ENCODE measurements around the gene KCNAB1.
"Not testable (repeated sequence)": the region's sequence is repeated elsewhere in the genome, so short reads cannot be mapped to it uniquely, and the experiment has no call there.

Gene KCNAB1

DNA sequence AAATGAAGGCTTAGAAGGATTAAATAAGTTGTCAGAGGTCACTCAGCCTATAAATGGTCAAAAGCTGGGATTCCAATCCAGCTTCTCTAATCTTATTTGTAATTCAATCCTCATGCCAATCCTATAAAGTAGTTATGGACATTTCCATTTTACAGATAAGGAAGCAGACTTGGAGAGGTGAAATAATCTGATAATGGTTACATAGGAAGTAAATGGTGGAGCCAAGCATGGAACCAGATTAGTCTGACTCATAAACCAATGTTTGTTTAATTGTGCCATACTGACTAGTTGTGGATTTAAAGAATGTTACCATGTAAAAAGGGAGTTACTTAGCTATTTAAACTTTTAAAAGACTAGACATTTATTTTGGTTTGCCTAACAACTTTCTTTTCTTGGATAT, 59.7 kb downstream of the KCNAB1 start:
- no peak for DNase-seq

DNA sequence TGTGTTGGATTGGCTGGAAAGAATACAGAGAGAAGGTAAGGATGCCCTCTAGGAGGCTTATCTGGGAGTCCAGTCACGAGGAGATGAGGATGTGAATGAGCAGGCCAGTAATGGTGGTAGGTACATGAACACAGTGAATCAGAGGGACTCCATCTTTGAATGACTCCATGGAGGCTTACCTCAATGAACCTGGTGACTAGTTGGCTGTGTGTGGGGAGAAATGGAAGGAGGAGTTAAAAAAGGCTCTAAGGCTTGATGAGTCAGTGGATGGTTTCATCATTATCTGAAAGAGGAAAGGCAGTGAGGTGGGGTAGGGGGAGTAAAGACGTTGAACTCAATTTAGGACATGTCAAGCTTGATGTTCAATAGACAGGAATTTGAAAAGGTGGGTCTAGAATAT, 61.1 kb downstream of the KCNAB1 start:
- peak in 1 of 2 donors; percentile 27 for DNase-seq

DNA sequence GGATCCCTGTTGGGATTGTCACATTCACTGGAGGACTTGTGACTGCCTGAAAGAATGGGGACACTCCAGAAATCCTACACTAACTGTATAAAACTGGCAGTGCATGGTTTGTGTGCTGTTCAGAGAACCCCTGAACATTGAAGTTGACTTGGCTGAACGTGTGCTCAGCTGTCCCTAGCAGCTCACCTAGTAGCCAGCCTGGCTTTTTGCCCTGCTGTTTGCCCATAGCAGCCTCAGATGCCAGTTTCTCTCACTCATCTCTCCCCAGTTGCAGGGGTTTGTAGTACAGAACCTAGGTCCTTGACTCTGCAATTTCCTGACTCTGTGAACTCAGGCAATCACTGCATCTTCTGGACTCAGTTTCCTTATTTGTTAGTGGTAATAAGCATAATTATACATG, 63.0 kb downstream of the KCNAB1 start:
- DNase-seq = no peak

DNA sequence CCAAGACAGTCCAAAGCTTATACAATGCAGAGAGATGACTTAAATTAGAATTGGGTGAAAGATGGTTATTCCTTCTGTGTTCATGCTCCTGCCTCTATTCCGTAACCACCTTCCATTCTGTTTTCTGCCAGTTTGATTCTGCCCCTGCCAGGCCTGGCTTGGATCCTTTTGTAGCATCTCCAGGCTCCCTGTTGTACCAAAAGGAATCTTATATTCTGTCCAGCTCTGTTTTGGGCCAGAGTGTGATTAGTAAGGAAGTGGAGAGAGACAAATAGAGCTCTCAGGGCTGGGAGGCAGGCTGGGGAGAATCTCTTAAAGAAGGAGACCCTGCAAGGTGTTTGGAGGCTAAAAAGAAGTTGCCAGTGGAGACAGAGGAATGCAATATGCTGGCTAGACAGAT, 63.8 kb downstream of the KCNAB1 start:
- DNase-seq = no peak

DNA sequence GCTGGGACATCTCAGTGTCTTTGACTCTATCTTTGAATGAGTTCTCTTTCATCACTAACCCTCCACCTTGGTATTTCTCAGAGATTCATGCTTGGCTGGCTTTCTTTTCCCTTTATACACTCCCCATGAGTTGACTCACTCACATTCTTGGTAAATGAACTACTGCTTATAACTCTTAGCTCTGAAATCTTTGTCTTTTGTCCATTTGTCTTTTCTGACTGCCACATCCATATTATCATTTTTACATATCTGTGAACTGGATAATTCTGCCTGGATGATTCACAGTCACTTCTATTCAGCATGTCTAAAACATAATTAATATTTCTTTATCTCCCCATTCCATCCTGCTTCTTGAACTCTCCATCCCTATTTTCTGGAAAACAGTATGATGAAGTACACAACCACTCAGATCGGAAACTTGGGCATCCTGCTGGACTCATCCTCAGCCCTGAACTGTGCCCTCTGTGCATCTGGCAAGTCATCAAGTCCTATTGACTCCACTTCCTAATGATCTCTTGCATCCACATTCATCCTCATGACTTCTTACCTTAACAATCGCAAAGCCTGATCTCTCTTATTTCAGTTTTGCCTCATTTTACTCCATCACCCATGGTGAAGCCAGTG, 66.9 kb downstream of the KCNAB1 start:
- no peak for DNase-seq

DNA sequence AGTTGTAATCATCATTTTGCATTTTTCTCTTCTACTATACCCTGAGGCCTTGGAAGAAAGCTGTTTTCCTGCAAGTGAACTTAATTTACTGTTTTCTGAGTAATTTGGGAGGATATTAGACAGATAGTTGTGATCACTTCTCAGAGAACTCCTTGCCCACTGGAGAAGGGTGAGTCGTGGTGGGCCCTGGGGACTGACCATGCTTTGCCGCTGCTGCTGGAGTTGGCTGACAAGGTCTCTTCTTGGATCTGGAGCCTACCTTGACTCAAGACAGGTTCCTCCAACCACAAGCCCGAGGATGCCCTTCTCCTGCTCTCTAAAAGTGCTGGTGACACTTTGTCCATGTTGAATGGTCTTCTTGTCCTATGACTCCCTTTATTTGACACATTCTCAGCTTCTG, 68.4 kb downstream of the KCNAB1 start:
- no peak for DNase-seq

DNA sequence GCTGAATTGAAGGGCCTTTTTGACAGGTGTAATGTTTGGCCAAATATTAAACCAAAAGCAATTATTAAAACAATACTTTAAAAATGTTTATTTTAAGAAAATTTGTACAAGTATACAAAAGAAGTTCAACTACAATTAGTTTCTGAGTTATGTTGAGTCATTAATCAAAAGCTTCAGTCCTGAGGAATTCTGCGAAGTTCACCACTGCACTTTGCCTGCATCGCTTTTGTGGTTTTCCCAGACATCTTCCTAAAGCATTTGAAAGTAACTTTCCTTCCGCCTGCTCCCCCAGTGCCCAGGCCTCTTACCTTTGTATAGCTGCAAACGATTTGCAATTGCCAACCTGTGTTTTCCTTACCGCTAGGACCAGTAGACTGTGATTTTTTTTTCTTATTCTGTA, 69.5 kb downstream of the KCNAB1 start:
- DNase-seq = no peak

DNA sequence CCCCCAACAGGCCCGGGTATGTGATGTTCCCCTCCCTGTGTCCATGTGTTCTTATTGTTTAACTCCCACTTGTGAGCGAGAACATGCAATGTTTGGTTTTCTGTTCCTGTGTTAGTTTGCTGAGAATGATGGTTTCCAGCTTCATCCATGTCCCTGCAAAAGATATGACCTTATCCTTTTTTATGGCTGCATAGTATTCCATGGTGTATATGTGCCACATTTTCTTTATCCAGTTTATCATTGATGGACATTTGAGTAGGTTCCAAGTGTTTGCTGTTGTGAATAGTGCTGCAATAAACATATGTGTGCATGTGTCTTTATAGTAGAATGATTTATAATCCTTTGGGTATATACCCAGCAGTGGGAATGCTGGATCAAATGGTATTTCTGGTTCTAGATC, 74.6 kb downstream of the KCNAB1 start:
- not testable (repeated sequence) for DNase-seq

DNA sequence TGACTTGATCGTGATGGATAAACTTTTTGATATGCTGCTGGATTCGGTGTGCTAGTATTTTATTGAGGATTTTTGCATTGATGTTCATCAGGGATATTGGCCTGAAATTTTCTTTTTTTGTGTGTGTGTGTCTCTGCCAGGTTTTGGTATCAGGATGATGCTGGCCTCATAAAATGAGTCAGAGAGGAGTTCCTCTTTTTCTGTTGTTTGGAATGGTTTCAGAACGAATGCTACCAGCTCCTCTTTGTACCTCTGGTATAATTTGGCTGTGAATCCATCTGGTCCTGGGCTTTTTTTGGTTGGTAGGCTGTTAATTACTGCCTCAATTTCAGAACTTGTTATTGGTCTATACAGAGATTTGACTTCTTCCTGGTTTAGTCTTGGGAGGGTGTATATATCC, 76.8 kb downstream of the KCNAB1 start:
- not testable (repeated sequence) for DNase-seq

DNA sequence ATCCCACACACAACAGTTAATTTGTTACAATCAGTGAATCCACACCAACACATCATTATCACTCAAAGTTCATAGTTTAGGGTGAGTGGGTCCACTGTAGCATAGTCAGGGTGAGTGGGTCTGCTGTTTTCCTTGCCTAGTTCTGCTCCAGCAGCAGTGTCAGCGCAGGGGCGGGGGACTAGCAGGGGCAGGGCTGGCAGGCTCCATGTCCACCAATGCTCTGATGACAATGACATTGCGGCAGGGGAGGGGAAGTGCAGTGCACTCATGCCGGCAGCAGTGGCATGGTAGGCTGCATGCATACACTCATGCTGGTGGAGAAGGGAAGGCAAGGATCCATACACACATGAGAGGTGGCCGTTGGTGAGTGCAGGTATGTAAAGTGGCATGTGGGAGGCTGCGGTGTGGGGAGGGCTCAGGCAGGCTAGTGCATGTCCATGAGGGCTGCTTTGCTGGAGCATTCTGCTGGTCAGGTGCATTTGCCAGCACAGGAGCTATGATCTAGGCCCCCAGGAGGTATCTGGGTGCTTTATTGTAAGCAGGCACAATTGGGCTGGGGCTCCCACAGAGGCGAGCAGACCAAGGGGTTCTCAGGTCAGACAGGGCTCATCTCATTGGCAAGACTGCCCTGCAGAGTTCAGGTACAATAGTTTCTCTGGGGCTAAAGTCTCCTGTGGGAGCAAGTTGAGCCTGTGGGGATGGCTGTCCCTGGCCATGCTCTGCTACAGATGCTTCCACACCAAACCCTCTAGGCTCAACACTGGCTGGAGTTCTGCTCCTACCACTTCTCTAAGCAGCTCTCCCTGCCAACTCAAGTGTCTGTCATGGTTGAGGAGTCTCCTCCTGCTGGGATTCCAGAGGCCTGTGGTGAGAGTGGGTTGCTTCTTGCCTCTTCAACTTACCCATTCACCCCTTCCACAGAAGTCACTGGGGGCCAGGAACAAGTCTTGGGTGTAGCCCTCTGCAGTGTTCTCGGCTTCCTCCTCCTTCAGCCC, 81.3 kb downstream of the KCNAB1 start:
- no peak for DNase-seq

DNA sequence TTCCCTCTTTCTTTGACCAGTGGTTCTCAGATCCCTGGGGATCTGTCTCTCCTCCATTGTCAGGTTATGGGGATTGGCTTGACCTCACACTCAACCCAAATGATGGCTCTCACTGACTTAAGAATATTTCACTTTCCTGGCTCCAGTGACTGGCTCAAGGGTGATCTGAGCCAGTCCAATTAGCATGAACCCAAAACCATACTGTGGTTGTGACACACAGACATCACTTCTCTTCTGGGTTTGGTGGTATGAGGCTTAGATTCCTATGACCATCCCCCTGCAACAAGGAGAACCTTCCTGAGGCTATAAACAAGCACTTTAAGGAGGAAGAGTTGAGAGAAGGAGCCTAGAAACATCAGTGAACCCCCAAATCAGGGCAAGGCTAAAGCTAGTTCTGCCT, 85.8 kb downstream of the KCNAB1 start:
- no peak for DNase-seq

DNA sequence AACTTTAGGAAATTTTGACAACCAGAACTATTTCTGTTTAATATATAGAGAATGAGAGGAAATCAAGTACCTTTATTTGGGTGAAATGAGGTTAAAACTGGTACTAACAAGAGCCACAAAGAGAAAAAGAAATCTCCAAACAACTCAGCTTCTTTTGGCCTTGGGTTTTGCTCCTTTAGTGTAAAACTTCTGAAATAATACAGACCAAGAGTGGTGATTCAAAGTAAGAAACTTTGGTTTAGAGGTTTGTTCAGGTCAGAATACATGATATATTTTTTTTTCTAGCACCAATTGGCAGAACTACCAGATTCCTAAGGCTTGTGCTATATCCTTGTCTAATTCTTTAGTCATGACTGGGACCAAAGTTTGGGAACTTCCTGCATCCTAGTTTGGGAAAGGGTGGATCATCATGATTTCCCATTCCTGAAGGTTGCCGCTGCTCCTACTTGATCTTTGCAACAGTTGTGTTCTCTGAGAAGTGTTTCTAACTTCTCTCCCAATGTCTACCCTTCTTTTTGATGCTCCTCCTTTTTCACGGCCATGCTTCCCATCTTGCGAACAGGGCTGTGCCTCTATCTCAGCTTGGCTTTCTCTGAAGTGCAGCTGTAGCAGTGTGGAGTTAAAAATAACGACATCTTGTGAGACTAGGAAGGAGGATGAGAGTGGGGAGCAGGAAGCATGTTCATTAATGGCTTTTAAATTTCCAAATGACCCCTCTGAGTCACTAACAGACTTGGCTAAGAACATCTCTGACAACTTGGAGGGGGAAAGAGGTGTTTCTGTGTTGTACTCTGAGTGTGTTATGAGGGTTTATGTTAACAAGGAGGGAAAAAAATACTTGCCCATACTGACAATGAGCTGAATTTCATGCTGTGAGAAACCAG, 87.7 kb downstream of the KCNAB1 start:
- no peak for DNase-seq

DNA sequence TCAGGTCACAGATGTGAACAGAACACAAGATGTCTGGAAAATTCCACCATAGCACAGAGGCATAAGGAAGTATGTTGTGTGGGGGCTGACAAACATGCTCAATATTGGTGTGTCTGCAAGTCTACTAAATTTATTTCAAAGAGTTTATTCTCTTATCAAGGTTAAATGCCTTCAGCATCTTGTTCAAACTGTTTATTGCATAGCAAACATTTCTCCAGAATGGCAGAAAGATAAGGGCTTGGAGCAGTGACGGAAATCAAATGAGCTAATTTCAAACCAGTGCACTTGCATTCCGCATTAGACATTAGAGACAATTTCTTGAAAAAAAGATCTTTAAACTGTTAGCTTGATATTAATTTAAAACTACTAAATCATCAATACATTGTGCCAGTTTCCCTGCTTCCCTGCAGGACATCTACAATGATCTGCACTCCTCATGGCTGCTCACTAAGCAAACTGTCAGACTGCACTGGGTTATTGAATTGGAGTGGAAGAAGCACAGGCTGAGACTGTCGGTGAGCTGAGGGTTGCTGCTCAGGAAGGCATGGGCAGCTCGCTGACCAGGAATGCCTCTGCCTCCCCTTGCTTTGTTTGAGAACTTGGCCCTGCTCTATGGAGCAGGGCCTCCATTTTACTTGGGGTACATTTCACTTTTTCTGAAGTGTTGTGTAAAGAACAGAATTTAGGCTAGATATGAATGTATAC, 89.4 kb downstream of the KCNAB1 start:
- DNase-seq = no peak

DNA sequence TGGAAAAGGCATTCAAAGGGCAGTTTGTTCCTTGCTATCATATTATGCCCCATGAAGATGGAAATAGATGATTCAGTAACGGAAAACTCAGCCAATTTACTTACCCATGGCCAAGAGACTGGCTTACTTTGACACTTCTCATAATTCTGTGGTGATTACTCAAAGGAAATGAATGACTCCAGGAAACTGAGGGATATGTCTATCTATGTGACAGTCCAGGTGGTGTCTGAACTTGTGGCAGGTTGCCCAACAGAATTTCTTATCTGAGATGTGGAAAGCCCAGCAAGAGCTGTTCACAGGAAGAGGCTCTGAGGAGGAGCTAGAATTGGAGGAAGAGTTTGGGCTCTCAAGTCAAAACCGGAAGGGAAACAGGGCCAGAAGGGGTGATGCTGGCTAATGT, 91.2 kb downstream of the KCNAB1 start:
- no peak for DNase-seq

DNA sequence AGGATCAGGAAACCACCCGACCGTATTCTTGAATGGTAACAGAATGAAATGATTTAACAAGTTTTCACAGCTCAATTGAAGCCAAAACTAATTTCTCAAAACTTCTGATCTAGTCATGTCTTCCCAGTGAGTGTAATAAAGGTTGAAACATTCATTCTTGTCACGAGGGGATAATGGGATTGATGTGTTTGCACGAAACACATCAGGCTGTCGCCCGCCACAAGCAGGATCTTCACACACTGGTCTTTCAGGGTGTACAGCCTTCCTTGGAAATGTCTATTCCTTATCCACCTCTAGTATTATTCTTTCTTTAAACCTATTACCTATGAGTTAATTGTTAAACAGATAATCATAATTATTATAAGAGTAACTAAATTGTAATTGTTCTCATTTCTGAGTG, 94.3 kb downstream of the KCNAB1 start:
- DNase-seq = no peak

DNA sequence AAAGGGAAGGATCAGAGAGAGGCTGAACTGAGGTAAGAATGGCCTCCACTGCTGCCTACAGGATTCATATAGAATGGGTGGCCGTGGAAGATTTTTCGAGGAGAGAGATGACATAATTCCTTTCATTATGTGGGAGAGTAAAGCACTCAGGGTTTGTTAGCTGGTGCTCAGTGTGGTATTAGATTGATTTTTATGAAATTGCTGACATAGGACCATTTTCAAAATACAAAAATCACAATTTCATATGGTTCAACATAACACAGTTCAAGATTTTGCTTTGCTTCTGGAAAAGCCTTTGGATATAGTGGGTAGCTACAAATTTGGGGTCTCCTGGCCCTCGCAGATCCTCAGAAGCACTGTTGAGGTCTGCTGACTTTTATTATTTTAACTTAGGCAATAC, 95.4 kb downstream of the KCNAB1 start:
- no peak for DNase-seq

DNA sequence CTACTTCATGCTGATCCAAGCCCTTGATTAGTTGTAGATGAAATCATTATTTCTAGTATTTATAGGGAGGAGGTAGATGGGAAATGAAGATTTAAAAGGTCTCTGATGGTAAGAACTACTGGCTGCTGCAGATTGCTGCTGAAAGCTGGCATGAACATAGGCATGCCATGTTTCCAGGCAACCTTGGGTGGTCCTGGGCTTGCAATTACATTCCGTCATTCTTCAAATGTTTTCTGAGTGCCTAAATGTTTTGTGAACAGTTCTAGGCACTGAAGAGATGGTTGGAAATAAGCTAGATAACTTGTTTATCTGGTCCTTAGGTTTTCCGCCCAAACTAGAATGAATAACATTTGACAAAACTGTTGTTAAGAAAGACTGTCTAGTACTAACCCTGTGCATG, 95.8 kb downstream of the KCNAB1 start:
- DNase-seq = no peak

DNA sequence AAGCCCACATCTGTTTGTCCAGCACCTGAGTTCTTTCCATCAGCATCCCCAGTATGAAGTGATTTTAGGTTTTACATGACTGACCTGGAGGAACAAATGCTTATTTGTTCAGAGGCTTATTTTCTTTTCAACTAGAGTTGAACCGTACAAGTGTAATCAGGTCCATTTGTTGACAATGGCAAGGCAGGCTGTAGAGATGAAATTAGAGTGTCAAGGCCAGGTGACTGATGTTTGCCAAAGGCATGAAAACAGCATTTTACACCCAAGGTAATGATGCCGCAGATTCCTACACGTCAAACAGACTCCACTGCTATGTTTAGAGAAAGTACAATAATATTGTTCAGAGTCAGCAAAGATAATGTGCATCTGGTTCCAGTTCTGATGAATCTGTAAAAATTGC, 96.5 kb downstream of the KCNAB1 start:
- DNase-seq = no peak

DNA sequence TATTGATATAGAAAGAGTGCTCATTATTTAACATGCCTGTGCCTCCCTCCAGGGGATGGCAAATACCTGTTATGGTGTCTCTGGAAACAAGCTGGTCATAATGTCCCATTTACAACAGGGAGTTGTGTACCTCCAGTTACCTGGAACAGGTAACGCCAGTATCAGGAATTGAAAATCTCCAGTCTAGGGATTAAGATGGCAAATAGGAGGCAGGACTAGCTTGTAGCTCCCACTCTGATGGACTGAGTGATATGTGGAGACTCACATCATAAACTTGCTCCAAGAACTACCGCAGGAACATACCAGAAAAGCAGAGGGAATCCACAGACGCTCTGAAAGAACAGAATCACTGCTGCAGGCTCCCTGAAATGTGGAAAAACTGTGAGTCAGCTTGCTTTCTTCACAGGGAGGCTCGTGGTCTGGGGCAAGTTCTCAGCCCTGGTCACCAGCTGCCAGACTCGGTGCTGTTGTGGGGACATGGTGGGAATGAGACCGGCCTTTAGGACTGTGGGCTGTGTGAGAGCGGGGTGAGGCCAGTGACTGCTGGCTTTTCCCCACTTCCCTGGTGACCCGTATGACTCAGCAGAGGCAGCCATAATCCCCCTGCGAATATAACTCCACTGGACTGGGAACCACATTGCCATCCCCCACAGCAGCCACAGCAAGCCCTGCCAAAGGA, 97.4 kb downstream of the KCNAB1 start:
- DNase-seq = no peak

DNA sequence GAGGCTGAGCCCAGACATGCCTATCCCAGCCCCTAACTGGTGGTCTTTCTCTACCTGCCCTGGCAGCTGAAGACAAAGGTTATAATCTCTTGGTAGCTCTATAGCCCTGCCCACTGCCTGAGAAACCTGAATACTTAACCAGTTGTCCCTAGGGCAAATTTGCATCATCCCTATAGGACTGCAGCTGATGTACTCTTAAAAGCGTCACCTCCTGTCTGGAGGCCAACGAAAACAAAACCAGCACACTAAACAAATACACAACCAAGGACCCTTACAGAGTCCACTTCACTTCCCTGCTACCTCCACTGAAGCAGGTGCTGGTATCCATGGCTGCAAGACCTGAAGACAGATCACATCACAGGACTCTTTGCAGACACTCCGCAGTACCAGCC, 98.0 kb downstream of the KCNAB1 start:
- DNase-seq = no peak

DNA sequence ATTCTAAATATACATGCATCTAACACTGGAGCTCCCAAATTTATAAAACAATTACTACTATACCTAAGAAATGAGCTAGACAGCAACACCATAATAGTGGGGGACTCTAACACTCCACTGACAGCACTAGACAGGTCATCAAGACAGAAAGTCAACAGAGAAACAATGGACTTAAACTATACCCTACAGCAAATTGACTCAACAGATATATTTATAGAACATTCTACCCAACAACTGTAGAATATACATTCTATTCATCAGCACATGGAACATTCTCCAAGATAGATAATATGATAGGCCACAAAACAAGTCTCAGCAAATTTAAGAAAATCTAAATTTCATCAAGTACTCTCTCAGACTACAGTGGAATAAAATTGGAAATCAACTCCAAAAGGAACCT, 102.0 kb downstream of the KCNAB1 start:
- not testable (repeated sequence) for DNase-seq

DNA sequence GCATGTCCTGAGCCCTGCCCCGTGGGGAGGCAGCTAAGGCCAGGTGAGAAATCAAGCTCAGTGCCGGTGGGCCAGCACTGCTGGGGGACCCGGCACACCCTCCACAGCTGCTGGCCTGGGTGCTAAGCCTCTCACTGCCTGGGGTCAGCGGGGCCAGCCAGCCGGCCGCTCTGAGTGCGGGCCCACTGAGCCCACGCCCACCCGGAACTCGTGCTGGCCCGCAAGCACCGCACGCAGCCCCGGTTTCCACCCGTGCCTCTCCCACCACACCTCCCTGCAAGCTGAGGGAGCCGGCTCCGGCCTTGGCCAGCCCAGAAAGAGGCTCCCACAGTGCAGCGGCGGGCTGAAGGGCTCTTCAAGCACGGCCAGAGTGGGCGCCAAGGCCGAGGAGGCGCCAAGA, 103.7 kb downstream of the KCNAB1 start:
- DNase-seq = not testable (repeated sequence)
